ENCODE data around the gene GSG1L2. TPM values are rescaled to one million over a fixed set of nuclear protein-coding genes. Genes with fewer than 3 reads are reported as not detected.

The GSG1L2 gene
- total RNA-seq, 1 donor from 2014 or later, result not detected

DNA sequence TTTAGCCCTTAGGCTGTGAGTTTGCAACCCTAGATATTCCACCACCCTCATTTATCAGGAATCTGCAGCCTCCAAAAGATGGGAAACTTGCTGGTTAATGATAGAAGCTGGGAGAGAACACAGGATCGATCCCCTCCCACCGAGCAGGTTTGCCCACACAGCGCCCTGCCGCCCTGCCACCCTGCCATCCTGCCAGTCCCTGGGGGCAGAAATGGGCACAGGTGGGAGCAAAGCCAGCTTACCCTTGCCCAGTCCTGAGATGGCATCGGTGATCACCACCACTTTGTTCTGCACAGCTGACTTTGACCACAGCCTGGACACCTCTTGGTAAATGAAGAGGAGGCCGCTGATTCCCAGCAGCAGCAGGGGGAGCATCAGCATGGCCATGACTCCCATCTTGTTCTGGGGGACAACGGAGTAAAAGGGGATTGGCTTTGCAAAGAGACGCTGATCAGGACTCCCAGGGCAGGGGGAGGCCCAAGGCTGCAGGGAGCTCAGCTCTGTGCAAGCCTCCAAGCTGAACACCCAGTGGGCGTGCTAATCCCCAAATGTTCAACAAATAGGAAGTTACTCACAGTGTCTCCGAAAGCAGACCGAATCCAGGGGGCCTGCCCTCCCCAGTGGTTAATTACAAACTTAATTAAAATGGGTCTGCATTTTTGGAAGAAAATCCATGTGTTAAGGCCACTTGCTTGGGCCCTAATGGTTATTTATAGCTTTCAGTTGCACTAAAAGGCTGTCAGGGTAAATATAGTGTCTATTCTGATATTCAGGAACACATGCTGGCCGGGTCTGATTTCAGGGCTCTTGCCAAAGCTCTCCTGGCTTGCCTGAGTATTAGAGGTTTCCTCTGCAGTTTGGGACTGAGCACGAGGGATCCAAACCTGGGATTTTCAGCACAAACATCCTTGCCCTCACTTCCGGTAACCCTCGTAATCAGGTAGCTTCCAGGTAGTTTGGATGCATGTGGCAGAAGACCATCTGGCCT, 30.7 kb downstream of the GSG1L2 start, which contains the start of gene DHRS7C:
TSS of gene DHRS7C (minus strand) at position 704 of the 988 bp plus-strand sequence. CDS start at position 396, 308 bp downstream.
- TF ChIP-seq EZH2 (IDR thresholded peaks at IDR 0.05; ENCODE audit: insufficient read depth, low read length), result no peak
- TF ChIP-seq, protein P1, sequence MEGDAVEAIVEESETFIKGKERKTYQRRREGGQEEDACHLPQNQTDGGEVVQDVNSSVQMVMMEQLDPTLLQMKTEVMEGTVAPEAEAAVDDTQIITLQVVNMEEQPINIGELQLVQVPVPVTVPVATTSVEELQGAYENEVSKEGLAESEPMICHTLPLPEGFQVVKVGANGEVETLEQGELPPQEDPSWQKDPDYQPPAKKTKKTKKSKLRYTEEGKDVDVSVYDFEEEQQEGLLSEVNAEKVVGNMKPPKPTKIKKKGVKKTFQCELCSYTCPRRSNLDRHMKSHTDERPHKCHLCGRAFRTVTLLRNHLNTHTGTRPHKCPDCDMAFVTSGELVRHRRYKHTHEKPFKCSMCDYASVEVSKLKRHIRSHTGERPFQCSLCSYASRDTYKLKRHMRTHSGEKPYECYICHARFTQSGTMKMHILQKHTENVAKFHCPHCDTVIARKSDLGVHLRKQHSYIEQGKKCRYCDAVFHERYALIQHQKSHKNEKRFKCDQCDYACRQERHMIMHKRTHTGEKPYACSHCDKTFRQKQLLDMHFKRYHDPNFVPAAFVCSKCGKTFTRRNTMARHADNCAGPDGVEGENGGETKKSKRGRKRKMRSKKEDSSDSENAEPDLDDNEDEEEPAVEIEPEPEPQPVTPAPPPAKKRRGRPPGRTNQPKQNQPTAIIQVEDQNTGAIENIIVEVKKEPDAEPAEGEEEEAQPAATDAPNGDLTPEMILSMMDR (IDR thresholded peaks at IDR 0.05; ENCODE audit: insufficient read depth, low read depth, low read length), result no peak

DNA sequence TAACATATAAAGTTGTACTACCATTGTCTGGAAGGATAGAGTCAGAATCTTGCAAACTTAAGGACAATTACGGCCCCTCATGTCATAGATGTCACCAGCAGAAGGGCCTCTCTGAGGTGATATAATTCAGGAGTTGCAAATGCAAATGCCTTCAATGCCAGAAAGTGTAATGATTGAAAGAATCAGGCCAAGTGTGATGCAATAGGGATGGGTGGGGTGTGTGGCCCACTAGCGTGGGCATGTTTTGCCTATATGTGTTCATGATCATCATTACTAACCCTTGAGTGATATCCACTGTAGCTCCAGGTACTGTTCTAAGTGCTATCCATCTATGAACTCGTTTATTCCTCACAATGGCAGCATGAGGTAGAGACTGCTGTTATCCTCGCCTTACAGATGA, 31.6 kb downstream of the GSG1L2 start:
- no peak for FAIRE-seq
- H3K27me3 Mint-ChIP-seq (ENCODE audit: low read depth, unreplicated experiment), result peaks cover 25% of the 10 kb centered on the region

More for the DNA sequence above, 30.7 kb downstream of the GSG1L2 start, which contains the start of gene DHRS7C:
- no peaks in the 10 kb centered on the region for H3K36me3 Mint-ChIP-seq (ENCODE audit: low read depth, unreplicated experiment)
- H3K27me3 Mint-ChIP-seq (ENCODE audit: low read depth, unreplicated experiment), result peaks cover 25% of the 10 kb centered on the region
- FAIRE-seq, result no peak
- Histone ChIP-seq H2AFZ (ENCODE audit: low read depth, low read length) (no peak within 1 kb of the TSS), H3K27me3 (ENCODE audit: insufficient read depth, low read length) (peaks cover 2% of the 10 kb centered on the region), H3K4me2 (ENCODE audit: low read length) (no peak within 1 kb of the TSS), H3K79me2 (ENCODE audit: insufficient read depth, low read length) (no peaks in the 10 kb centered on the region), H3K27ac (ENCODE audit: low read depth, low read length) (no peak within 1 kb of the TSS), H4K20me1 (ENCODE audit: insufficient read depth, low read length) (no peaks in the 10 kb centered on the region), H3K4me1 (ENCODE audit: insufficient read depth, low read length) (no peaks in the 10 kb centered on the region), H3K36me3 (ENCODE audit: insufficient read depth, low read length) (no peaks in the 10 kb centered on the region), H3K9ac (ENCODE audit: low read length) (no peak within 1 kb of the TSS), H3K9me3 (ENCODE audit: insufficient read depth, low read depth, low read length) (no peaks in the 10 kb centered on the region), H3K4me3 (ENCODE audit: insufficient read depth, low read depth, low read length) (no peak within 1 kb of the TSS)
- H3K4me1 Mint-ChIP-seq (ENCODE audit: low read depth, unreplicated experiment), result no peaks in the 10 kb centered on the region
- H3K27ac Mint-ChIP-seq (ENCODE audit: unreplicated experiment), result no peak within 1 kb of the TSS
- H3K4me3 Mint-ChIP-seq (ENCODE audit: unreplicated experiment), result no peak within 1 kb of the TSS
- no peaks in the 10 kb centered on the region for H3K9me3 Mint-ChIP-seq (ENCODE audit: unreplicated experiment)
- no peak for DNase-seq (ENCODE audit: low read depth)

More for the DNA sequence above, 31.6 kb downstream of the GSG1L2 start:
- Histone ChIP-seq H3K79me2 (ENCODE audit: insufficient read depth, low read length) (no peaks in the 10 kb centered on the region), H3K36me3 (ENCODE audit: insufficient read depth, low read length) (no peaks in the 10 kb centered on the region), H3K4me3 (ENCODE audit: insufficient read depth, low read depth, low read length) (no peak overlapping the region), H2AFZ (ENCODE audit: low read depth, low read length) (no peak overlapping the region), H3K27ac (ENCODE audit: low read depth, low read length) (no peak overlapping the region), H4K20me1 (ENCODE audit: insufficient read depth, low read length) (no peaks in the 10 kb centered on the region), H3K9ac (ENCODE audit: low read length) (no peak overlapping the region), H3K27me3 (ENCODE audit: insufficient read depth, low read length) (peaks cover 2% of the 10 kb centered on the region), H3K4me2 (ENCODE audit: low read length) (no peak overlapping the region), H3K4me1 (ENCODE audit: insufficient read depth, low read length) (no peaks in the 10 kb centered on the region), H3K9me3 (ENCODE audit: insufficient read depth, low read depth, low read length) (no peaks in the 10 kb centered on the region)
- DNase-seq (ENCODE audit: low read depth), result no peak
- H3K36me3 Mint-ChIP-seq (ENCODE audit: low read depth, unreplicated experiment), result no peaks in the 10 kb centered on the region
- H3K9me3 Mint-ChIP-seq (ENCODE audit: unreplicated experiment), result no peaks in the 10 kb centered on the region
- H3K4me1 Mint-ChIP-seq (ENCODE audit: low read depth, unreplicated experiment), result no peaks in the 10 kb centered on the region
- H3K4me3 Mint-ChIP-seq (ENCODE audit: unreplicated experiment), result no peak overlapping the region
- H3K27ac Mint-ChIP-seq (ENCODE audit: unreplicated experiment), result no peak overlapping the region
- TF ChIP-seq EZH2 (IDR thresholded peaks at IDR 0.05; ENCODE audit: insufficient read depth, low read length), result no peak
- TF ChIP-seq, protein P1 (IDR thresholded peaks at IDR 0.05; ENCODE audit: insufficient read depth, low read depth, low read length), result no peak
